Neural progenitor cell (in vitro differentiated cells): ENCODE measurements around the gene MRPL39. TPM values are rescaled to one million over a fixed set of nuclear protein-coding genes. Genes with fewer than 3 reads are reported as not detected.

ENCODE experiments used
- DNase-seq: peaks from one replicate; pipeline ENCODE4 v3.0.0-alpha.2; 2016; ENCODE audit warnings: low spot score
- H2AFZ ChIP-seq: fragments of 200-600 bp; sonication (generic); replicated peaks from 2 replicates; pipeline ENCODE4 v1.6.1; 2016; ENCODE audit warnings: antibody characterized with exemption
- H3F3A ChIP-seq: fragments of 200-600 bp; sonication (generic); 2 replicates; pipeline ENCODE4 v1.6.1; 2016; ENCODE audit warnings: antibody characterized with exemption, low read depth
- H3K27ac ChIP-seq: fragments of 200-600 bp; sonication (generic); 2 replicates; pipeline ENCODE4 v1.5.1; 2016; ENCODE audit warnings: mild to moderate bottlenecking
- H3K27me3 ChIP-seq: fragments of 200-600 bp; sonication (generic); 2 replicates; pipeline ENCODE4 v1.6.1; 2016; ENCODE audit warnings: mild to moderate bottlenecking, moderate library complexity
- H3K36me3 ChIP-seq: fragments of 200-600 bp; sonication (generic); 2 replicates; pipeline ENCODE4 v1.5.1; 2016
- H3K4me1 ChIP-seq: fragments of 200-600 bp; sonication (generic); 2 replicates; pipeline ENCODE4 v1.6.1; 2016; ENCODE audit warnings: mixed run types
- H3K4me2 ChIP-seq: fragments of 200-600 bp; sonication (generic); 2 replicates; pipeline ENCODE4 v1.6.1; 2016
- H3K4me3 ChIP-seq: fragments of 200-600 bp; sonication (generic); 2 replicates; pipeline ENCODE4 v1.5.1; 2016
- H3K79me2 ChIP-seq: fragments of 200-600 bp; sonication (generic); 2 replicates; pipeline ENCODE4 v1.6.1; 2016; ENCODE audit warnings: low read depth
- H3K9ac ChIP-seq: fragments of 200-600 bp; sonication (generic); 2 replicates; pipeline ENCODE4 v1.6.1; 2016
- H3K9me3 ChIP-seq: fragments of 200-600 bp; sonication (generic); 2 replicates; pipeline ENCODE4 v1.5.1; 2016; ENCODE audit warnings: low read depth
- H4K20me1 ChIP-seq: fragments of 200-600 bp; sonication (generic); 2 replicates; pipeline ENCODE4 v1.6.1; 2016; ENCODE audit warnings: low read depth
- H3K27ac Mint-ChIP-seq: 3 replicates; pipeline ENCODE4 v1.8.0; 2021; ENCODE audit warnings: mixed read lengths
- H3K27me3 Mint-ChIP-seq: 2 replicates; pipeline ENCODE4 v1.8.0; 2022; ENCODE audit warnings: low read depth, mild to moderate bottlenecking, inconsistent platforms, moderate library complexity, mixed read lengths; ENCODE audit not compliant: insufficient read depth
- H3K36me3 Mint-ChIP-seq: 3 replicates; pipeline ENCODE4 v1.8.0; 2021; ENCODE audit warnings: mixed read lengths
- H3K4me1 Mint-ChIP-seq: 3 replicates; pipeline ENCODE4 v1.8.0; 2021; ENCODE audit warnings: mixed read lengths
- H3K4me3 Mint-ChIP-seq: 3 replicates; pipeline ENCODE4 v1.8.0; 2021; ENCODE audit warnings: mild to moderate bottlenecking, moderate library complexity, mixed read lengths
- H3K9me3 Mint-ChIP-seq: 3 replicates; pipeline ENCODE4 v1.8.0; 2020; ENCODE audit warnings: mixed read lengths
- EZH2 ChIP-seq: fragments of 200-600 bp; sonication (generic); IDR thresholded peaks from 2 replicates; pipeline ENCODE4 v1.6.1; 2017; ENCODE audit warnings: antibody characterized with exemption, mild to moderate bottlenecking, moderate library complexity
- EZH2phosphoT487 ChIP-seq: fragments of 200-600 bp; sonication (generic); IDR thresholded peaks from 2 replicates; pipeline ENCODE4 v1.6.1; 2017; ENCODE audit warnings: antibody characterized with exemption
- total RNA-seq: library from RNA; depleted of rRNA; stranded (reverse); fragments of >200 nt; gene quantifications from 2 replicates; pipeline ENCODE4 v1.2.3, GENCODE V29; 2015; ENCODE audit warnings: low replicate concordance
- TF ChIP-seq, protein P1 (sequence below): fragments of 200-600 bp; sonication (generic); IDR thresholded peaks from 2 replicates; pipeline ENCODE4 v1.5.1; 2017; ENCODE audit warnings: antibody characterized with exemption, mild to moderate bottlenecking

MRPL39 gene
- total RNA-seq, 1 donor from 2014 or later, result 63.1 TPM

DNA sequence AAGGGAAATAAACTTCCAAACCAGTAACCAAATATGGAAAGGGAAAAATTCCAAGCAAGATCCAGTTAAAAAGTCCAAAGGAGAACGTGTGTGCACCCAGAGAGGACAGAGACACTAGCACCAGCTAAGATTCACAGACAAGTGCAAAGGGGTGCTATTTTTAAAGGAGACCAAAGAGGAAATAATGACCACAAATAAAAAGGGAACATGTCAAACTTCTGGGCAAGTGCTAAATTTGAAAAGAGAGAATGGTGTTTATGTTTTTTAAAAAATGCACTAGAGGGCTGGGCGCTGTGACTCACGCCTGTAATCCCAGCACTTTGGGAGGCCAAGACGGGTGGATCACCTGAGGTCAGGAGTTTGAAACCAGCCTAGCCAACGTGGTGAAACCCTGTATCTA, 40.4 kb upstream of the MRPL39 start:
- Histone ChIP-seq H3K4me3 (no peak overlapping the region), H3K36me3 (no peaks in the 10 kb centered on the region), H3K9ac (no peak overlapping the region), H3K4me1 (peaks cover 16% of the 10 kb centered on the region), H3K9me3 (no peaks in the 10 kb centered on the region), H3K27me3 (no peaks in the 10 kb centered on the region), H3K79me2 (no peaks in the 10 kb centered on the region), H3K4me2 (no peak overlapping the region), H2AFZ (peak overlapping the region; percentile 15), H4K20me1 (no peaks in the 10 kb centered on the region), H3K27ac (no peak overlapping the region), H3F3A (peaks cover 3% of the 10 kb centered on the region)
- H3K27me3 Mint-ChIP-seq, result no peaks in the 10 kb centered on the region
- no peak overlapping the region for H3K4me3 Mint-ChIP-seq
- H3K36me3 Mint-ChIP-seq, result peaks cover 43% of the 10 kb centered on the region
- H3K4me1 Mint-ChIP-seq, result peaks cover 19% of the 10 kb centered on the region
- peak overlapping the region; percentile 47 for H3K27ac Mint-ChIP-seq
- H3K9me3 Mint-ChIP-seq, result peaks cover 15% of the 10 kb centered on the region
- TF ChIP-seq, protein P1, sequence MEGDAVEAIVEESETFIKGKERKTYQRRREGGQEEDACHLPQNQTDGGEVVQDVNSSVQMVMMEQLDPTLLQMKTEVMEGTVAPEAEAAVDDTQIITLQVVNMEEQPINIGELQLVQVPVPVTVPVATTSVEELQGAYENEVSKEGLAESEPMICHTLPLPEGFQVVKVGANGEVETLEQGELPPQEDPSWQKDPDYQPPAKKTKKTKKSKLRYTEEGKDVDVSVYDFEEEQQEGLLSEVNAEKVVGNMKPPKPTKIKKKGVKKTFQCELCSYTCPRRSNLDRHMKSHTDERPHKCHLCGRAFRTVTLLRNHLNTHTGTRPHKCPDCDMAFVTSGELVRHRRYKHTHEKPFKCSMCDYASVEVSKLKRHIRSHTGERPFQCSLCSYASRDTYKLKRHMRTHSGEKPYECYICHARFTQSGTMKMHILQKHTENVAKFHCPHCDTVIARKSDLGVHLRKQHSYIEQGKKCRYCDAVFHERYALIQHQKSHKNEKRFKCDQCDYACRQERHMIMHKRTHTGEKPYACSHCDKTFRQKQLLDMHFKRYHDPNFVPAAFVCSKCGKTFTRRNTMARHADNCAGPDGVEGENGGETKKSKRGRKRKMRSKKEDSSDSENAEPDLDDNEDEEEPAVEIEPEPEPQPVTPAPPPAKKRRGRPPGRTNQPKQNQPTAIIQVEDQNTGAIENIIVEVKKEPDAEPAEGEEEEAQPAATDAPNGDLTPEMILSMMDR, result no peak
- TF ChIP-seq EZH2phosphoT487 (no peak), EZH2 (no peak)
- DNase-seq, result no peak

GRCh38 chr21:25646474-25646873, 39.2 kb upstream of the MRPL39 start:
- Histone ChIP-seq H3K9me3 (no peaks in the 10 kb centered on the region), H2AFZ (no peak overlapping the region), H3K36me3 (no peaks in the 10 kb centered on the region), H3F3A (peaks cover 3% of the 10 kb centered on the region), H3K27ac (no peak overlapping the region), H3K4me1 (peaks cover 16% of the 10 kb centered on the region), H3K9ac (no peak overlapping the region), H3K79me2 (no peaks in the 10 kb centered on the region), H3K4me3 (no peak overlapping the region), H3K27me3 (peaks cover 7% of the 10 kb centered on the region), H3K4me2 (peak overlapping the region; percentile 50), H4K20me1 (no peaks in the 10 kb centered on the region)
- Mint-ChIP-seq H3K4me3 (peak overlapping the region; percentile 29), H3K27ac (peak overlapping the region; percentile 90), H3K36me3 (peaks cover 48% of the 10 kb centered on the region), H3K9me3 (peaks cover 13% of the 10 kb centered on the region), H3K4me1 (peaks cover 25% of the 10 kb centered on the region), H3K27me3 (no peaks in the 10 kb centered on the region)
- TF ChIP-seq, protein P1, result no peak
- TF ChIP-seq EZH2 (no peak), EZH2phosphoT487 (no peak)
- peak; percentile 31 for DNase-seq

- Histone ChIP-seq H3K36me3 (no peaks in the 10 kb centered on the region), H3K27ac (no peak overlapping the region), H3F3A (peaks cover 11% of the 10 kb centered on the region), H3K79me2 (no peaks in the 10 kb centered on the region), H3K4me1 (peaks cover 21% of the 10 kb centered on the region), H3K4me3 (no peak overlapping the region), H2AFZ (no peak overlapping the region), H3K9ac (no peak overlapping the region), H3K4me2 (no peak overlapping the region), H4K20me1 (no peaks in the 10 kb centered on the region), H3K27me3 (peaks cover 32% of the 10 kb centered on the region), H3K9me3 (no peaks in the 10 kb centered on the region)
- H3K27me3 Mint-ChIP-seq, result no peaks in the 10 kb centered on the region
- no peak overlapping the region for H3K4me3 Mint-ChIP-seq
- peaks cover 5% of the 10 kb centered on the region for H3K9me3 Mint-ChIP-seq
- no peak for DNase-seq
- H3K36me3 Mint-ChIP-seq, result peaks cover 34% of the 10 kb centered on the region
- H3K4me1 Mint-ChIP-seq, result peaks cover 38% of the 10 kb centered on the region
- TF ChIP-seq EZH2phosphoT487 (no peak), EZH2 (no peak)
- TF ChIP-seq, protein P1, result no peak
- no peak overlapping the region for H3K27ac Mint-ChIP-seq
These were observed 36.2 kb upstream of the MRPL39 start for GRCh38 chr21:25643486-25643885.
